T-helper 17 cell (primary cell): Measurements from ENCODE around the gene COQ4. TPM values are rescaled to one million over a fixed set of nuclear protein-coding genes. Genes with fewer than 3 reads are reported as not detected.

ENCODE experiments used
- ATAC-seq: fragments of 150-1000 bp; cut with Tn5 transposase; 2 replicates; pipeline ENCODE4 v1.10.0; 2021; ENCODE audit warnings: mild to moderate bottlenecking, moderate library complexity
- DNase-seq, 3 donors: peaks; one replicate each; pipeline versions ENCODE4 v3.0.0 to v3.0.0-alpha.2; 2020 to 2021
- H3K9me3 ChIP-seq: one replicate; pipeline ENCODE4 v1.7.0; 2013; ENCODE audit warnings: low read length, mild to moderate bottlenecking; ENCODE audit not compliant: control insufficient read depth, poor library complexity, severe bottlenecking
- H3K27ac Mint-ChIP-seq: one replicate; pipeline ENCODE4 v1.8.0; 2022; ENCODE audit warnings: mild to moderate bottlenecking, moderate library complexity, mixed read lengths
- H3K27me3 Mint-ChIP-seq: one replicate; pipeline ENCODE4 v1.8.0; 2022; ENCODE audit warnings: mixed read lengths
- H3K36me3 Mint-ChIP-seq: one replicate; pipeline ENCODE4 v1.8.0; 2022; ENCODE audit warnings: low read depth, mixed read lengths
- H3K4me1 Mint-ChIP-seq: one replicate; pipeline ENCODE4 v1.8.0; 2022; ENCODE audit warnings: mild to moderate bottlenecking, mixed read lengths
- H3K4me3 Mint-ChIP-seq: one replicate; pipeline ENCODE4 v1.8.0; 2022; ENCODE audit warnings: mild to moderate bottlenecking, moderate library complexity, mixed read lengths
- total RNA-seq, 4 donors: library from RNA in 2 of 4; stranded (reverse) in 2 of 4; gene quantifications; one replicate each; pipeline ENCODE4 v1.2.3 and lab custom pipeline; 2022 to 2026

The COQ4 gene
- total RNA-seq, 2 donors from 2014 or later: 35.8 to 36.7 TPM

GRCh38 chr9:128382261-128382660 lies 59.6 kb downstream of the COQ4 start:
- Mint-ChIP-seq H3K36me3 (peaks cover 6% of the 10 kb centered on the region), H3K27me3 (no peaks in the 10 kb centered on the region), H3K4me1 (no peaks in the 10 kb centered on the region), H3K27ac (no peak overlapping the region), H3K4me3 (no peak overlapping the region)
- ATAC-seq (no peak), DNase-seq (no peak)
- no peaks in the 10 kb centered on the region for H3K9me3 ChIP-seq

- H3K27me3 Mint-ChIP-seq: no peaks in the 10 kb centered on the region
- H3K4me1 Mint-ChIP-seq: no peaks in the 10 kb centered on the region
- DNase-seq: no peak
- no peak overlapping the region for H3K4me3 Mint-ChIP-seq
- ATAC-seq: no peak
- H3K9me3 ChIP-seq: no peaks in the 10 kb centered on the region
- H3K27ac Mint-ChIP-seq: no peak overlapping the region
- H3K36me3 Mint-ChIP-seq: peaks cover 6% of the 10 kb centered on the region
Observed at GRCh38 chr9:128383007-128383753, 60.5 kb downstream of the COQ4 start.

Other genes starting within 250 kb of the COQ4 start
- 10 to 100 TPM; 46.4 to 58.2 TPM for gene PTGES2, start 195.1 kb upstream of the COQ4 start, total RNA-seq
- gene LCN2, start 173.4 kb upstream of the COQ4 start, total RNA-seq: 1 to 10 TPM in 1 of 2 donors, not detected in 1; 9.3 TPM
- 10 to 100 TPM; 71.0 to 87.9 TPM for gene BBLN, start 162.6 kb upstream of the COQ4 start, total RNA-seq
- gene CIZ1, start 131.3 kb upstream of the COQ4 start, total RNA-seq: 100 to 1,000 TPM; 128 to 134 TPM
- 1 to 10 TPM; 1.3 to 2.2 TPM for gene DNM1, start 119.5 kb upstream of the COQ4 start, total RNA-seq
- gene GOLGA2, start 46.8 kb upstream of the COQ4 start, total RNA-seq: 10 to 100 TPM; 50.0 to 60.5 TPM
- 10 to 100 TPM in 1 of 2 donors, 1 to 10 TPM in 1; 6.1 to 10.3 TPM for gene SWI5, start 46.6 kb upstream of the COQ4 start, total RNA-seq
- gene TRUB2, start 392 bp upstream of the COQ4 start, total RNA-seq: 1 to 10 TPM; 8.5 to 9.9 TPM
- gene SLC27A4, start 17.7 kb downstream of the COQ4 start, total RNA-seq: 1 to 10 TPM; 8.2 to 8.3 TPM
- 10 to 100 TPM; 29.5 to 43.3 TPM for gene URM1, start 48.5 kb downstream of the COQ4 start, total RNA-seq
- under 1 TPM; 0.25 to 0.42 TPM for gene CERCAM, start 98.0 kb downstream of the COQ4 start, total RNA-seq
- 10 to 100 TPM; 26.2 to 29.1 TPM for gene ODF2, start 133.2 kb downstream of the COQ4 start, total RNA-seq
- 10 to 100 TPM; 14.4 to 16.2 TPM for gene GLE1, start 181.9 kb downstream of the COQ4 start, total RNA-seq
- gene SPTAN1, start 229.7 kb downstream of the COQ4 start, total RNA-seq: 100 to 1,000 TPM; 734 to 740 TPM